ENCODE results near the gene FAIM2. TPM values are rescaled to one million over a fixed set of nuclear protein-coding genes. Genes with fewer than 3 reads are reported as not detected.
A peak's percentile ranks its signal among the peaks of the same experiment; 100 is the strongest.

Gene FAIM2
- total RNA-seq, 1 experiment from 2014 or later: 0.18 TPM

- Histone ChIP-seq H3K9ac (ENCODE audit: low read length) (no peak overlapping the region), H3K36me3 (ENCODE audit: low read depth, low read length) (no peaks in the 10 kb centered on the region), H3K4me1 (ENCODE audit: insufficient read depth, low read length) (no peaks in the 10 kb centered on the region), H3K79me2 (ENCODE audit: low read length) (no peaks in the 10 kb centered on the region), H3K4me2 (ENCODE audit: low read length) (no peak overlapping the region), H4K20me1 (ENCODE audit: low read length) (no peaks in the 10 kb centered on the region), H2AFZ (ENCODE audit: low read length) (0 out of 2 replicates have a peak overlapping the region, but pooled peaks have one; percentile 48), H3K9me2 (replicated peaks; ENCODE audit: low read length) (no peaks in the 10 kb centered on the region), H3F3A (ENCODE audit: low read length, unreplicated experiment) (no peaks in the 10 kb centered on the region), H3K4me3 (ENCODE audit: low read length) (no peak overlapping the region), H3K27me3 (ENCODE audit: low read length) (peaks cover 8% of the 10 kb centered on the region; the same call in 1 of the 2 replicates), H3K9me3 (ENCODE audit: low read length) (no peaks in the 10 kb centered on the region), H3K27ac (ENCODE audit: low read length) (no peak overlapping the region)
- DNase-seq (peak; percentile 25), ATAC-seq (no peak)
- no TSS peak for BruUV-seq (replicated peaks)
- intact Hi-C loops (cut with micrococcal nuclease): no loop called here
- CTCF ChIA-PET: interaction anchor here (0.6 kb wide), 1 partner anchor 744 kb away, joined by 3 read pairs; the partner anchor contains the start of gene LMBR1L
- no peak for TF ChIP-seq EZH2 (IDR thresholded peaks at IDR 0.05; ENCODE audit: low read length, unreplicated experiment)
- TF ChIP-seq EZH2phosphoT487 (IDR thresholded peaks at IDR 0.05; ENCODE audit: borderline replicate concordance, low read length): no peak
- TF ChIP-seq CTCF (conservative IDR thresholded peaks at IDR 0.05; ENCODE audit: low read depth, low read length): no peak
- POLR2A ChIA-PET (ENCODE audit: unreplicated experiment): interaction anchor here (0.5 kb wide), 1 partner anchor 12 kb away, joined by 3 read pairs; the partner anchor contains the start of gene BCDIN3D
Observed at GRCh38 chr12:49854976-49855375, 48.7 kb downstream of the FAIM2 start.

- H3K27ac ChIP-seq (ENCODE audit: low read length): no peak overlapping the region
- H3K9me2 ChIP-seq (replicated peaks; ENCODE audit: low read length): no peaks in the 10 kb centered on the region
- TF ChIP-seq EZH2 (IDR thresholded peaks at IDR 0.05; ENCODE audit: low read length, unreplicated experiment) (no peak), EZH2phosphoT487 (IDR thresholded peaks at IDR 0.05; ENCODE audit: borderline replicate concordance, low read length) (no peak), CTCF (conservative IDR thresholded peaks at IDR 0.05; ENCODE audit: low read depth, low read length) (no peak)
- H4K20me1 ChIP-seq (ENCODE audit: low read length): no peaks in the 10 kb centered on the region
- DNase-seq: no peak
- BruUV-seq (replicated peaks): no TSS peak
- no peaks in the 10 kb centered on the region for H3K36me3 ChIP-seq (ENCODE audit: low read depth, low read length)
- ATAC-seq: no peak
- no peaks in the 10 kb centered on the region for H3K9me3 ChIP-seq (ENCODE audit: low read length)
- no peak overlapping the region for H3K4me3 ChIP-seq (ENCODE audit: low read length)
- no peaks in the 10 kb centered on the region for H3K4me1 ChIP-seq (ENCODE audit: insufficient read depth, low read length)
- H3K79me2 ChIP-seq (ENCODE audit: low read length): no peaks in the 10 kb centered on the region
- H3K27me3 ChIP-seq (ENCODE audit: low read length): peaks cover 16% of the 10 kb centered on the region; the same call in 1 of the 2 replicates
- H3K9ac ChIP-seq (ENCODE audit: low read length): no peak overlapping the region
- CTCF ChIA-PET: no interaction called here
- POLR2A ChIA-PET (ENCODE audit: unreplicated experiment): no interaction called here
- H2AFZ ChIP-seq (ENCODE audit: low read length): no peak overlapping the region
- intact Hi-C loops (cut with micrococcal nuclease): no loop called here
- no peaks in the 10 kb centered on the region for H3F3A ChIP-seq (ENCODE audit: low read length, unreplicated experiment)
- H3K4me2 ChIP-seq (ENCODE audit: low read length): no peak overlapping the region
Observed at GRCh38 chr12:49853671-49854070, 50.0 kb downstream of the FAIM2 start.

GRCh38 chr12:49847161-49847560 lies 56.5 kb downstream of the FAIM2 start:
- Histone ChIP-seq H3K79me2 (ENCODE audit: low read length) (peaks cover 6% of the 10 kb centered on the region), H3K4me2 (ENCODE audit: low read length) (no peak overlapping the region), H3K27ac (ENCODE audit: low read length) (no peak overlapping the region), H3K9ac (ENCODE audit: low read length) (no peak overlapping the region), H3K4me1 (ENCODE audit: insufficient read depth, low read length) (peaks cover 8% of the 10 kb centered on the region), H3F3A (ENCODE audit: low read length, unreplicated experiment) (no peaks in the 10 kb centered on the region), H3K27me3 (ENCODE audit: low read length) (peaks cover 22% of the 10 kb centered on the region; the same call in 1 of the 2 replicates), H3K9me3 (ENCODE audit: low read length) (no peaks in the 10 kb centered on the region), H4K20me1 (ENCODE audit: low read length) (no peaks in the 10 kb centered on the region), H3K9me2 (replicated peaks; ENCODE audit: low read length) (no peaks in the 10 kb centered on the region), H3K4me3 (ENCODE audit: low read length) (no peak overlapping the region), H2AFZ (ENCODE audit: low read length) (no peak overlapping the region), H3K36me3 (ENCODE audit: low read depth, low read length) (no peaks in the 10 kb centered on the region)
- CTCF ChIA-PET: no interaction called here
- ATAC-seq (no peak), DNase-seq (no peak)
- no peak for TF ChIP-seq CTCF (conservative IDR thresholded peaks at IDR 0.05; ENCODE audit: low read depth, low read length)
- no peak for TF ChIP-seq EZH2 (IDR thresholded peaks at IDR 0.05; ENCODE audit: low read length, unreplicated experiment)
- no peak for TF ChIP-seq EZH2phosphoT487 (IDR thresholded peaks at IDR 0.05; ENCODE audit: borderline replicate concordance, low read length)
- POLR2A ChIA-PET (ENCODE audit: unreplicated experiment): no interaction called here
- BruUV-seq (replicated peaks): no TSS peak
- intact Hi-C loops (cut with micrococcal nuclease): no loop called here

Data from PC-3 (cell line).